K562 (cell line): ENCODE results near the gene TBR1.

ENCODE experiments used
- CTCF ChIP-seq, 3 experiments: IDR thresholded peaks in 2 of 3; conservative IDR thresholded peaks in 1 of 3; 2 replicates each; pipeline ENCODE4 v1.5.1; 2011 to 2012; ENCODE audit warnings: low read length in 3 of 3, mild to moderate bottlenecking in 3 of 3, control low read depth in 2 of 3, improper control_type of control experiment in 1 of 3, inconsistent platforms in 1 of 3, low read depth in 1 of 3, mixed read lengths in 1 of 3, moderate library complexity in 1 of 3; ENCODE audit not compliant: insufficient read depth in 2 of 3
- EHMT2 ChIP-seq: fragments of 450-650 bp; IDR thresholded peaks from 2 replicates; pipeline ENCODE4 v1.6.1; 2018; ENCODE audit warnings: antibody characterized with exemption
- FIP1L1 ChIP-seq: fragments of 200-400 bp; formaldehyde crosslinking; IDR thresholded peaks from 2 replicates; pipeline ENCODE4 v1.6.1; 2018; ENCODE audit warnings: mild to moderate bottlenecking, low read depth, low read length; ENCODE audit not compliant: poor library complexity, severe bottlenecking
- GTF2F1 ChIP-seq: IDR thresholded peaks from 2 replicates; pipeline ENCODE4 v1.6.1; 2011; ENCODE audit warnings: low read depth, low read length, improper control_type of control experiment
- HMBOX1 ChIP-seq: sonication (generic); IDR thresholded peaks from 2 replicates; pipeline ENCODE4 v1.6.1; 2016
- KLF10 ChIP-seq: fragments of 250-450 bp; sonication (Bioruptor Pico); IDR thresholded peaks from 2 replicates; pipeline ENCODE4 v1.6.1; 2021; ENCODE audit warnings: matching md5 sums
- MEF2A ChIP-seq: IDR thresholded peaks from 2 replicates; pipeline ENCODE4 v1.6.1; 2011; ENCODE audit warnings: low read depth, mild to moderate bottlenecking, low read length, moderate library complexity; ENCODE audit not compliant: control insufficient read depth
- PCBP1 ChIP-seq: fragments of 200-400 bp; formaldehyde crosslinking; IDR thresholded peaks from 2 replicates; pipeline ENCODE4 v1.6.1; 2018; ENCODE audit warnings: mild to moderate bottlenecking, low read depth, low read length; ENCODE audit not compliant: poor library complexity, severe bottlenecking
- SMAD3 ChIP-seq: fragments of 450-650 bp; formaldehyde crosslinking; conservative IDR thresholded peaks from 2 replicates; pipeline ENCODE4 v1.4.0; 2020; ENCODE audit warnings: mild to moderate bottlenecking
- SP1 ChIP-seq: sonication (generic); formaldehyde crosslinking; IDR thresholded peaks from 2 replicates; pipeline ENCODE4 v1.8.1; 2022; ENCODE audit warnings: mild to moderate bottlenecking, missing genetic modification reagents
- SREBF2 ChIP-seq: sonication (generic); formaldehyde crosslinking; IDR thresholded peaks from 2 replicates; pipeline ENCODE4 v1.4.0; 2020; ENCODE audit warnings: mild to moderate bottlenecking, missing genetic modification reagents
- TAF1 ChIP-seq: IDR thresholded peaks from 2 replicates; pipeline ENCODE4 v1.6.1; 2011; ENCODE audit warnings: mild to moderate bottlenecking, low read length, moderate library complexity; ENCODE audit not compliant: insufficient read depth, control insufficient read depth, severe bottlenecking; ENCODE audit errors: extremely low read depth

GRCh38 chr2:161382747-161383146 lies 33.4 kb upstream of the TBR1 start:
- no peak for TF ChIP-seq SP1 (CRISPR knock-in tag)
- TF ChIP-seq PCBP1: no peak
- no peak for TF ChIP-seq KLF10 (CRISPR knock-in tag)
- TF ChIP-seq SREBF2 (CRISPR knock-in tag): no peak
- TF ChIP-seq CTCF (IDR thresholded peaks at IDR 0.05 in 2 of 3, conservative IDR thresholded peaks at IDR 0.05 in 1 of 3; ENCODE audit: insufficient read depth in 2 of 3, low read depth in 1 of 3, low read length in 3 of 3): no peak
- TF ChIP-seq EHMT2: no peak
- no peak for TF ChIP-seq GTF2F1
- TF ChIP-seq HMBOX1: no peak
- TF ChIP-seq TAF1: no peak
- peak; percentile 84 for TF ChIP-seq SMAD3
- no peak for TF ChIP-seq MEF2A
- TF ChIP-seq FIP1L1: no peak
